Measurements from ENCODE around the gene KLHL22. TPM values are rescaled to one million over a fixed set of nuclear protein-coding genes. Genes with fewer than 3 reads are reported as not detected.

The KLHL22 gene
- total RNA-seq, 1 donor: 31.1 TPM

DNA sequence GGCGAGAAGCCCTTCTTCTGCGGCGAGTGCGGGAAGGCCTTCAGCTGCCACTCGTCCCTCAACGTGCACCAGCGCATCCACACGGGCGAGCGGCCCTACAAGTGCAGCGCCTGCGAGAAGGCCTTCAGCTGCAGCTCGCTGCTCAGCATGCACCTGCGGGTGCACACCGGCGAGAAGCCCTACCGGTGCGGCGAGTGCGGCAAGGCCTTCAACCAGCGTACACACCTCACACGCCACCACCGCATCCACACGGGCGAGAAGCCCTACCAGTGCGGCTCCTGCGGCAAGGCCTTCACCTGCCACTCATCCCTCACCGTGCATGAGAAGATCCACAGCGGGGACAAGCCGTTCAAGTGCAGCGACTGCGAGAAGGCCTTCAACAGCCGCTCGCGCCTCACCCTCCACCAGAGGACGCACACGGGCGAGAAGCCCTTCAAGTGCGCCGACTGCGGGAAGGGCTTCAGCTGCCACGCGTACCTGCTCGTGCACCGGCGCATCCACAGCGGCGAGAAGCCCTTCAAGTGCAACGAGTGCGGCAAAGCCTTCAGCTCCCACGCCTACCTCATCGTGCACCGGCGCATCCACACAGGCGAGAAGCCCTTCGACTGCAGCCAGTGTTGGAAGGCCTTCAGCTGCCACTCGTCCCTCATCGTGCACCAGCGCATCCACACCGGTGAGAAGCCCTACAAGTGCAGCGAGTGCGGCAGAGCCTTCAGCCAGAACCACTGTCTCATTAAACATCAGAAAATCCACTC lies 89.5 kb downstream of the KLHL22 start:
- TF ChIP-seq CTCF (IDR thresholded peaks at IDR 0.05; ENCODE audit: insufficient read depth, low read depth, low read length): no peak
- H3K4me3 ChIP-seq (ENCODE audit: low read depth, low read length): no peak overlapping the region
- no peak for DNase-seq (ENCODE audit: low read depth)

GRCh38 chr22:20405291-20405930 lies 90.2 kb downstream of the KLHL22 start:
- no peak for TF ChIP-seq CTCF (IDR thresholded peaks at IDR 0.05; ENCODE audit: insufficient read depth, low read depth, low read length)
- no peak for DNase-seq (ENCODE audit: low read depth)
- H3K4me3 ChIP-seq (ENCODE audit: low read depth, low read length): no peak overlapping the region

DNA sequence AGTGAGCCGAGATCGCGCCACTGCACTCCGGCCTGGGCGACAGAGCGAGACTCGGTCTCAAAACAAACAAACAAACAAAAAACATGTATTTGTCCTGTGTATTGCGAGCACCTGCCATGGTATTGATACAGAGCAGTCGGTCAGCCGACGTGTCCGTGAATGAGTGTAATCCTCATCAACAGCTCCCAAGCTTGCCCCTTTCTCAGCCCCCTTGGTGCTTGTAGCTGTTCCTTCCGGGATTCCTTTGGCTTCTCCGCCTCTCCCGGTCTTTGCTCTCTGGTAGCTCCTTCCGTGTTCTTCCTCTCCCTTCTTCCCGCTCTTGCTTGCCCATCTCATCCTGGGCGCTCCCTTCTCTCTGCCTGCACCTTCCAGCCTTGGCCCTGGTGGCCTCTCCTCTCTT lies 90.7 kb downstream of the KLHL22 start:
- TF ChIP-seq CTCF (IDR thresholded peaks at IDR 0.05; ENCODE audit: insufficient read depth, low read depth, low read length): no peak
- no peak overlapping the region for H3K4me3 ChIP-seq (ENCODE audit: low read depth, low read length)
- DNase-seq (ENCODE audit: low read depth): no peak

DNA sequence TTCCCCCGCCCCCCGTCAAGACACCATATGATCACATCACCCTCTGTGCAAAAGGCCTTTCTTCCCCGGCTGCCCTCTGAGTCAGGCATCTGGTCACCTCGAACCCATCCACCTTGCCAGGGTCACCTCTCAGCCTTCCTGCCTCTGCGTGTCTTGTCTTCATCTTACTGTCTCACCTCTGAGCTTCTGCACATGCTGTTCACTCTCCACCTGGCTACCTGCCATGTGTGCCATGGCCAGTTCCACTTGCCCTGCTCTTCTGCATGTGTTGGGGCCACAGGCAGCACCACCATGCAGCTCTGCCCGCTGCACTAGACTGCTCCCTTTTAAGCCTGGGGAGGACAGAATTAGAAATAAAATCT lies 91.8 kb downstream of the KLHL22 start:
- TF ChIP-seq CTCF (IDR thresholded peaks at IDR 0.05; ENCODE audit: insufficient read depth, low read depth, low read length): no peak
- no peak overlapping the region for H3K4me3 ChIP-seq (ENCODE audit: low read depth, low read length)
- DNase-seq (ENCODE audit: low read depth): no peak

DNA sequence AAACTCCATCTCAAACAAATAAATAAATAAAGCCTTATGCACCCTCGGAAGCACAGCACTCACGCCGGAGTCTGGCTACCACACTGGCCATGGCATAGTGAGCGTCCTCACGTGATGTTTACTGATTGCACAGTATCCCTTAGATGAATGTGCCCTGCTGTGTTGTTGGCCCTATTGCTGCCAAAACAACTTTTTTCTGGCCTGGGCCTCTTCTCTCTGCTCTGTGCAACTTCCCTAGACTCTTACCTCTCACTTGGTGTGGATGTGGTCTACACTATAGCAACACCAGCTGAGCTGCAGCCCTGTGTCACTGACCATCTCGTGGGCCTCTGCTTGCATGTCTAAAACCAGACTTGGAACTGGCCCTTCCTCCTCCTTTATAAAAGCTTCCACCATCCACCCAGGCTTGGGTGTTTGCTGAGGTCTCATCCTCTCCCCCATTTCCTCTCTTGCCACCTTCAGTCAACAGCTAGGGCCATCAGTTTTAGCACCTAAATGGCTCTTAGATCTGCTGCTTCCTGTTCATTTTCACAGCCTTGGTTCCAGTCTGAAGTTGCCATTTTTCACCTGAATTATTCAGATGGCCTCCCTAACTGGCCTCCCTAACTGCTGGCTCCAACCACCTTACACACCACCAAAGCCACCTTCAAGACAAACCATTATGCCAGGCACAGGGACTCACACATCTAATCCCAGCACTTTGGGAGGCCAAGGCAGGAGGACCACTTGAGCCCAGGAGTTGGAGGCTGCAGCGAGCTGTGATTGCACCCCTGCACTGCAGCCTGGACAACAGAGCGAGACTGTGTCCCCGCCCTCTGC lies 92.4 kb downstream of the KLHL22 start:
- TF ChIP-seq CTCF (IDR thresholded peaks at IDR 0.05; ENCODE audit: insufficient read depth, low read depth, low read length): no peak
- no peak for DNase-seq (ENCODE audit: low read depth)

GRCh38 chr22:20401376-20402014 lies 94.1 kb downstream of the KLHL22 start:
- TF ChIP-seq CTCF (IDR thresholded peaks at IDR 0.05; ENCODE audit: insufficient read depth, low read depth, low read length): no peak
- no peak for DNase-seq (ENCODE audit: low read depth)
- no peak overlapping the region for H3K4me3 ChIP-seq (ENCODE audit: low read depth, low read length)

More for the DNA sequence above, 92.4 kb downstream of the KLHL22 start:
- H3K4me3 ChIP-seq (ENCODE audit: low read depth, low read length): no peak overlapping the region

All from fibroblast of villous mesenchyme (primary cell).